Endothelial cell of umbilical vein (primary cell): ENCODE data around the gene KCNK1. TPM values are rescaled to one million over a fixed set of nuclear protein-coding genes. Genes with fewer than 3 reads are reported as not detected.

Experiments used
- BruUV-seq: library from RNA; stranded (reverse); fragments of 400-500 nt; replicated peaks from 2 replicates; lab custom pipeline; 2021; lab: Mats Ljungman, UMichigan
- CTCF ChIA-PET: fragments of 300-600, 350-600 bp; sonication (Branson Sonifier 250); formaldehyde crosslinking; loops from one replicate; lab custom pipeline; 2021; ENCODE audit warnings: antibody characterized with exemption, inconsistent platforms; lab: Charles Lee
- POLR2A ChIA-PET: fragments of 300-600, 350-600 bp; sonication (Branson Sonifier 250); formaldehyde crosslinking; loops from one replicate; lab custom pipeline; 2021; ENCODE audit warnings: antibody characterized with exemption, inconsistent platforms; lab: Charles Lee
- DNase-seq: peaks from one replicate; pipeline ENCODE4 v3.0.0-alpha.2; 2011; ENCODE audit warnings: low read depth, low spot score
- FAIRE-seq: peaks from 2 replicates; lab custom pipeline; 2011; peaks lifted over from hg19 to GRCh38; lab: Jason Lieb, UNC
- H2AFZ ChIP-seq: 2 replicates; pipeline ENCODE4 v1.6.0; 2012; ENCODE audit warnings: low read depth, low read length, control low read depth, inconsistent platforms
- H3K27ac ChIP-seq: 2 replicates; pipeline ENCODE4 v1.5.1; 2011; ENCODE audit warnings: low read depth, mild to moderate bottlenecking, control low read depth, low read length, moderate library complexity; ENCODE audit not compliant: insufficient read depth
- H3K27me3 ChIP-seq, 2 experiments: 2 replicates each; pipeline versions ENCODE4 v1.6.0 to v1.6.1; 2011; ENCODE audit warnings: low read length in 2 of 2, mixed read lengths in 1 of 2; ENCODE audit not compliant: control insufficient read depth in 2 of 2, insufficient read depth in 2 of 2
- H3K36me3 ChIP-seq, 2 experiments: 2 replicates in 1 of 2; 3 replicates in 1 of 2; pipeline ENCODE4 v1.5.1; 2011; ENCODE audit warnings: low read length in 2 of 2, mild to moderate bottlenecking in 1 of 2, moderate library complexity in 1 of 2; ENCODE audit not compliant: control insufficient read depth in 2 of 2, insufficient read depth in 2 of 2; ENCODE audit errors: extremely low read depth in 1 of 2
- H3K4me1 ChIP-seq: 3 replicates; pipeline ENCODE4 v1.5.1; 2011; ENCODE audit warnings: mild to moderate bottlenecking, low read length; ENCODE audit not compliant: control insufficient read depth, insufficient read depth; ENCODE audit errors: extremely low read depth
- H3K4me2 ChIP-seq: 2 replicates; pipeline ENCODE4 v1.6.1; 2011; ENCODE audit warnings: low read length, control low read depth, mixed read lengths; ENCODE audit not compliant: insufficient read depth
- H3K4me3 ChIP-seq, 3 experiments: fragments of 200-600 bp in 1 of 3; sonication (generic), shearing (Covaris generic) in 1 of 3; replicated peaks in 1 of 3; 2 replicates each; pipeline ENCODE4 v1.5.1; 2011 to 2016; ENCODE audit warnings: control low read depth in 3 of 3, low read length in 3 of 3, mild to moderate bottlenecking in 2 of 3, inconsistent platforms in 1 of 3, low read depth in 1 of 3, moderate library complexity in 1 of 3; ENCODE audit not compliant: insufficient read depth in 1 of 3
- H3K79me2 ChIP-seq: 2 replicates; pipeline ENCODE4 v1.6.0; 2012; ENCODE audit warnings: low read length, inconsistent platforms; ENCODE audit not compliant: control insufficient read depth, insufficient read depth
- H3K9ac ChIP-seq: replicated peaks from 2 replicates; pipeline ENCODE3; 2011; ENCODE audit warnings: low read length, control low read depth; ENCODE audit not compliant: insufficient read depth; ENCODE audit errors: extremely low read depth
- H3K9me1 ChIP-seq: replicated peaks from 3 replicates; pipeline ENCODE4 v1.6.0; 2011; ENCODE audit warnings: mild to moderate bottlenecking, low read length; ENCODE audit not compliant: control insufficient read depth, insufficient read depth; ENCODE audit errors: extremely low read depth
- H3K9me3 ChIP-seq: replicated peaks from 2 replicates; pipeline ENCODE4 v1.5.1; 2012; ENCODE audit warnings: low read length, inconsistent platforms; ENCODE audit not compliant: control insufficient read depth, insufficient read depth
- H4K20me1 ChIP-seq: replicated peaks from 2 replicates; pipeline ENCODE3; 2011; ENCODE audit warnings: mild to moderate bottlenecking, low read length; ENCODE audit not compliant: control insufficient read depth, insufficient read depth; ENCODE audit errors: extremely low read depth
- CTCF ChIP-seq, 2 donors: IDR thresholded peaks; 1 replicate in 1 of 2; 2 replicates in 1 of 2; pipeline ENCODE4 v1.5.1; 2011; ENCODE audit warnings: low read length in 2 of 2, mild to moderate bottlenecking in 2 of 2, moderate library complexity in 2 of 2, control low read depth in 1 of 2, inconsistent platforms in 1 of 2, low read depth in 1 of 2; ENCODE audit not compliant: insufficient read depth in 1 of 2; ENCODE audit errors: extremely low read depth in 1 of 2
- EZH2 ChIP-seq: IDR thresholded peaks from 2 replicates; pipeline ENCODE4 v1.6.1; 2012; ENCODE audit warnings: borderline replicate concordance, low read depth, mild to moderate bottlenecking, moderate library complexity, low read length, inconsistent platforms; ENCODE audit not compliant: severe bottlenecking
- FOS ChIP-seq: IDR thresholded peaks from 2 replicates; pipeline ENCODE4 v1.6.1; 2011; ENCODE audit warnings: mild to moderate bottlenecking, low read length, moderate library complexity, borderline replicate concordance; ENCODE audit not compliant: insufficient read depth
- GATA2 ChIP-seq: IDR thresholded peaks from 2 replicates; pipeline ENCODE4 v1.7.0; 2011; ENCODE audit warnings: low read depth, mild to moderate bottlenecking, moderate library complexity, mixed read lengths, low read length; ENCODE audit not compliant: insufficient read length, insufficient read depth
- JUN ChIP-seq: IDR thresholded peaks from 2 replicates; pipeline ENCODE4 v1.6.1; 2011; ENCODE audit warnings: borderline replicate concordance, low read depth; ENCODE audit not compliant: insufficient read length, insufficient read depth
- MAX ChIP-seq: IDR thresholded peaks from 2 replicates; pipeline ENCODE4 v1.6.1; 2011; ENCODE audit not compliant: insufficient read depth, insufficient read length
- MYC ChIP-seq: IDR thresholded peaks from one replicate; pipeline ENCODE4 v1.6.1; 2011; ENCODE audit warnings: mild to moderate bottlenecking, low read depth, low read length
- POLR2A ChIP-seq: IDR thresholded peaks from 2 replicates; pipeline ENCODE4 v1.6.1; 2012; ENCODE audit warnings: low read depth, mild to moderate bottlenecking, control low read depth, low read length
- POLR2AphosphoS5 ChIP-seq: IDR thresholded peaks from 2 replicates; pipeline ENCODE4 v1.6.1; 2012; ENCODE audit warnings: low read depth, mild to moderate bottlenecking, control low read depth, low read length, moderate library complexity; ENCODE audit not compliant: insufficient read depth
- dilution Hi-C: fragments of 300-500 bp; cut with MboI; formaldehyde crosslinking; loops from one replicate; pipeline ENCODE4 v1.15.0; 2019; ENCODE audit warnings: low sequenced_read_pairs; ENCODE audit not compliant: extremely low pct_ligation_motif_present
- intact Hi-C: fragments of 100-400 bp; cut with micrococcal nuclease; formaldehyde crosslinking; loops from one replicate; pipeline ENCODE4 v1.10.0; 2022
- polyA plus RNA-seq, 4 experiments: library from polyadenylated mRNA; depleted of rRNA in 3 of 4; stranded (reverse) in 3 of 4; unstranded in 1 of 4; fragments of >200 nt; gene quantifications; 2 replicates each; pipeline versions ENCODE4 v1.2.1 to v1.2.3, GENCODE V29; 2011 to 2012; ENCODE audit warnings: missing spikeins in 1 of 4
- total RNA-seq: library from RNA; stranded (reverse); gene quantifications from 2 replicates; pipeline ENCODE4 v1.2.3, GENCODE V29; 2021

The KCNK1 gene
- total and polyA plus RNA-seq, 2 donors (not counting 3 experiments of a cell fraction or from before 2014, with no cell fraction given) = 0.83 to 2.8 TPM

- dilution Hi-C loops = no loop called here
- BruUV-seq = no TSS peak
Measured at GRCh38 chr1:233636503-233636877, 22.6 kb downstream of the KCNK1 start.

More at GRCh38 chr1:233636503-233636877, 22.6 kb downstream of the KCNK1 start:
- no peak overlapping the region for H3K27ac ChIP-seq
- DNase-seq = no peak
- H3K79me2 ChIP-seq = no peaks in the 10 kb centered on the region
- H4K20me1 ChIP-seq = no peaks in the 10 kb centered on the region
- POLR2A ChIA-PET = no interaction called here
- no peak overlapping the region for H3K4me2 ChIP-seq
- TF ChIP-seq MYC (no peak), POLR2A (no peak), EZH2 (no peak), POLR2AphosphoS5 (no peak), CTCF (IDR thresholded peaks at IDR 0.05; ENCODE audit: extremely low read depth in 1 of 2, insufficient read depth in 1 of 2, low read depth in 1 of 2, low read length in 2 of 2) (no peak), MAX (no peak), FOS (no peak), GATA2 (no peak), JUN (no peak)
- H3K9ac ChIP-seq = no peak overlapping the region
- FAIRE-seq = no peak
- H3K36me3 ChIP-seq = no peaks in the 10 kb centered on the region
- H3K4me3 ChIP-seq = no peak overlapping the region
- H3K9me3 ChIP-seq = no peaks in the 10 kb centered on the region
- intact Hi-C loops = no loop called here
- H3K9me1 ChIP-seq = no peaks in the 10 kb centered on the region
- no peaks in the 10 kb centered on the region for H3K4me1 ChIP-seq
- no peak overlapping the region for H2AFZ ChIP-seq
- no peaks in the 10 kb centered on the region for H3K27me3 ChIP-seq
- CTCF ChIA-PET = no interaction called here
